NB4 (cell line): ENCODE results near the gene CYB561D1.

Source experiments
- CTCF ChIP-seq: IDR thresholded peaks from one replicate; pipeline ENCODE4 v1.5.1; 2012; ENCODE audit warnings: low read depth, low read length
- MAX ChIP-seq: IDR thresholded peaks from 2 replicates; pipeline ENCODE4 v1.6.1; 2011; ENCODE audit warnings: low read depth, low read length
- MYC ChIP-seq: IDR thresholded peaks from 2 replicates; pipeline ENCODE4 v1.6.1; 2011; ENCODE audit warnings: low read depth, low read length
- POLR2A ChIP-seq: IDR thresholded peaks from 2 replicates; pipeline ENCODE4 v1.6.1; 2011; ENCODE audit warnings: mild to moderate bottlenecking; ENCODE audit not compliant: insufficient read length; ENCODE audit errors: extremely low read depth

- TF ChIP-seq CTCF (no peak), POLR2A (no peak), MAX (no peak), MYC (no peak)
Observed at GRCh38 chr1:109491372-109491771, 2.5 kb upstream of the CYB561D1 start.
